Esophagus squamous epithelium (tissue), 4 donors: ENCODE measurements around the gene DSCAML1.

Experiments
- POLR2A ChIP-seq, 4 donors: fragments of 450-650 bp; IDR thresholded peaks; one replicate each; pipeline ENCODE4 v1.6.1; 2017; ENCODE audit warnings: antibody characterized with exemption in 4 of 4, mild to moderate bottlenecking in 4 of 4, moderate library complexity in 3 of 4
- TF ChIP-seq, protein P1 (sequence below), 6 experiments: fragments of 450-650 bp in 4 of 6; fragments of 200-600 bp in 2 of 6; sonication (generic) in 2 of 6; IDR thresholded peaks; one replicate each; pipeline ENCODE4 v1.5.1; 2016 to 2019; ENCODE audit warnings: antibody characterized with exemption in 6 of 6, mild to moderate bottlenecking in 4 of 6, moderate library complexity in 4 of 6

DNA sequence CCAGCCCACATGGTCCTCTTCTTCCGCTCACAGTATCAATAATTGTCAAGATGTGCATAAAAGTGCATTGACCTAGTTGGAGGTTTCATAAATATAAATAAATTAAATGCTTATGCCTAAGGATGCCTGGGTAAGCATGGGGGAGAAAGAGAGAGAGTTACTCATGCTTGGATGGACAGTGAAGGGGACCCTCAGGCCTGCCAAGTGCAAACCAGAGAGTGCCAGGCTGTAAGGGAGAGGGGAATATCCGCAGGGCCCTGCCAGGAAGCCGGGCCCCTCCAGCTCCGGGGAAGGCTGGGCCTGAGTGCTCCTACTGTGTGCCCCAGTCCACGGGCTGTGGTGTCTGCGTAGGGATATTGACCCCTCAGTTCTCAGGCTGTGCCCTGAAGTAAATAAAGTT is 214.6 kb downstream of the DSCAML1 start:
- TF ChIP-seq, protein P1, sequence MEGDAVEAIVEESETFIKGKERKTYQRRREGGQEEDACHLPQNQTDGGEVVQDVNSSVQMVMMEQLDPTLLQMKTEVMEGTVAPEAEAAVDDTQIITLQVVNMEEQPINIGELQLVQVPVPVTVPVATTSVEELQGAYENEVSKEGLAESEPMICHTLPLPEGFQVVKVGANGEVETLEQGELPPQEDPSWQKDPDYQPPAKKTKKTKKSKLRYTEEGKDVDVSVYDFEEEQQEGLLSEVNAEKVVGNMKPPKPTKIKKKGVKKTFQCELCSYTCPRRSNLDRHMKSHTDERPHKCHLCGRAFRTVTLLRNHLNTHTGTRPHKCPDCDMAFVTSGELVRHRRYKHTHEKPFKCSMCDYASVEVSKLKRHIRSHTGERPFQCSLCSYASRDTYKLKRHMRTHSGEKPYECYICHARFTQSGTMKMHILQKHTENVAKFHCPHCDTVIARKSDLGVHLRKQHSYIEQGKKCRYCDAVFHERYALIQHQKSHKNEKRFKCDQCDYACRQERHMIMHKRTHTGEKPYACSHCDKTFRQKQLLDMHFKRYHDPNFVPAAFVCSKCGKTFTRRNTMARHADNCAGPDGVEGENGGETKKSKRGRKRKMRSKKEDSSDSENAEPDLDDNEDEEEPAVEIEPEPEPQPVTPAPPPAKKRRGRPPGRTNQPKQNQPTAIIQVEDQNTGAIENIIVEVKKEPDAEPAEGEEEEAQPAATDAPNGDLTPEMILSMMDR (IDR thresholded peaks at IDR 0.05): no peak
- no peak for TF ChIP-seq POLR2A (IDR thresholded peaks at IDR 0.05)
